CD8-positive, alpha-beta memory T cell (primary cell): Measurements from ENCODE around the gene SNCA. TPM values are rescaled to one million over a fixed set of nuclear protein-coding genes. Genes with fewer than 3 reads are reported as not detected.

ENCODE experiments used
- CTCF ChIA-PET: fragments of 350-600 bp; sonication (Branson Sonifier 250); formaldehyde crosslinking; loops from one replicate; lab custom pipeline; 2021; ENCODE audit warnings: antibody characterized with exemption; lab: Charles Lee
- POLR2A ChIA-PET: fragments of 350-600 bp; sonication (Branson Sonifier 250); formaldehyde crosslinking; loops from one replicate; lab custom pipeline; 2021; ENCODE audit warnings: antibody characterized with exemption; lab: Charles Lee
- DNase-seq, 5 donors: peaks; one replicate each; pipeline versions ENCODE4 v3.0.0 to v3.0.0-alpha.2; 2020 to 2022; ENCODE audit warnings: mixed read lengths in 1 of 5
- H3K27ac ChIP-seq: one replicate; pipeline ENCODE4 v1.7.0; 2013; ENCODE audit warnings: low read depth, mild to moderate bottlenecking, low read length, moderate library complexity
- H3K27me3 ChIP-seq: 2 replicates; pipeline ENCODE4 v1.7.0; 2013; ENCODE audit warnings: low read length, mild to moderate bottlenecking; ENCODE audit not compliant: insufficient read depth, poor library complexity, severe bottlenecking
- H3K36me3 ChIP-seq: 2 replicates; pipeline ENCODE4 v1.7.0; 2013; ENCODE audit warnings: mild to moderate bottlenecking, low read length, moderate library complexity; ENCODE audit not compliant: insufficient read depth
- H3K4me1 ChIP-seq: 2 replicates; pipeline ENCODE4 v1.7.0; 2013; ENCODE audit warnings: mild to moderate bottlenecking, low read length, moderate library complexity; ENCODE audit not compliant: insufficient read depth
- H3K4me3 ChIP-seq: 2 replicates; pipeline ENCODE4 v1.7.0; 2013; ENCODE audit warnings: mild to moderate bottlenecking, low read length
- H3K9me3 ChIP-seq: 2 replicates; pipeline ENCODE4 v1.7.0; 2013; ENCODE audit warnings: mild to moderate bottlenecking, low read length
- H3K27ac Mint-ChIP-seq, 8 donors: one replicate each; pipeline ENCODE4 v1.8.0; 2020 to 2021; ENCODE audit warnings: mixed read lengths in 8 of 8, mild to moderate bottlenecking in 6 of 8, inconsistent platforms in 3 of 8, moderate library complexity in 3 of 8
- H3K27me3 Mint-ChIP-seq, 2 donors: one replicate each; pipeline ENCODE4 v1.8.0; 2020 to 2021; ENCODE audit warnings: mixed read lengths in 2 of 2, mild to moderate bottlenecking in 1 of 2, moderate library complexity in 1 of 2
- H3K36me3 Mint-ChIP-seq, 3 donors: one replicate each; pipeline ENCODE4 v1.8.0; 2020 to 2021; ENCODE audit warnings: mixed read lengths in 3 of 3, inconsistent platforms in 1 of 3, mild to moderate bottlenecking in 1 of 3
- H3K4me1 Mint-ChIP-seq, 3 donors: one replicate each; pipeline ENCODE4 v1.8.0; 2020 to 2021; ENCODE audit warnings: mixed read lengths in 3 of 3, inconsistent platforms in 1 of 3, mild to moderate bottlenecking in 1 of 3
- H3K4me3 Mint-ChIP-seq, 7 donors: one replicate each; pipeline ENCODE4 v1.8.0; 2020 to 2021; ENCODE audit warnings: mixed read lengths in 7 of 7, mild to moderate bottlenecking in 6 of 7, moderate library complexity in 4 of 7, inconsistent platforms in 2 of 7
- H3K9me3 Mint-ChIP-seq, 5 donors: one replicate each; pipeline ENCODE4 v1.8.0; 2020 to 2022; ENCODE audit warnings: mixed read lengths in 5 of 5, mild to moderate bottlenecking in 3 of 5, moderate library complexity in 2 of 5, inconsistent platforms in 1 of 5
- polyA plus RNA-seq: library from polyadenylated mRNA; unstranded; fragments of 300-500 nt; fragmentation: Illumina TruSeq; gene quantifications from one replicate; pipeline ENCODE4 v1.2.3, GENCODE V29; 2021
- total RNA-seq, 2 experiments: library from RNA; stranded (reverse); gene quantifications; one replicate each; pipeline ENCODE4 v1.2.3, GENCODE V29; 2021

The SNCA gene
- total and polyA plus RNA-seq, 3 experiments from 2014 or later = 0.41 to 0.44 (median 0.42) TPM

- Mint-ChIP-seq H3K27me3 (peaks cover 30 to 62% of the 10 kb centered on the region in 2 donors), H3K36me3 (no peaks in the 10 kb centered on the region), H3K4me3 (peak overlapping the region in 2 of 7 donors; percentile 21 to 43), H3K4me1 (peaks cover 12 to 31% (median 16%) of the 10 kb centered on the region in 3 donors), H3K9me3 (peaks cover 0 to 2% (median 0%) of the 10 kb centered on the region in 5 donors), H3K27ac (no peak overlapping the region)
- peaks cover 23% of the 10 kb centered on the region for H3K27me3 ChIP-seq
- H3K9me3 ChIP-seq = no peaks in the 10 kb centered on the region
- CTCF ChIA-PET = no interaction called here
- no peak overlapping the region for H3K27ac ChIP-seq
- H3K4me3 ChIP-seq = no peak overlapping the region
- peaks cover 7% of the 10 kb centered on the region for H3K4me1 ChIP-seq
- no peak for DNase-seq
- H3K36me3 ChIP-seq = no peaks in the 10 kb centered on the region
- POLR2A ChIA-PET = no interaction called here
Measured at GRCh38 chr4:89835413-89835812, 1.5 kb downstream of the SNCA start.

- Histone ChIP-seq H3K4me1 (peaks cover 7% of the 10 kb centered on the region), H3K9me3 (no peaks in the 10 kb centered on the region), H3K27ac (no peak overlapping the region), H3K36me3 (no peaks in the 10 kb centered on the region), H3K4me3 (no peak overlapping the region), H3K27me3 (peaks cover 23% of the 10 kb centered on the region)
- POLR2A ChIA-PET = no interaction called here
- DNase-seq = no peak
- CTCF ChIA-PET = no interaction called here
- Mint-ChIP-seq H3K9me3 (peaks cover 0 to 2% (median 0%) of the 10 kb centered on the region in 5 donors), H3K4me1 (peaks cover 16 to 37% (median 22%) of the 10 kb centered on the region in 3 donors), H3K36me3 (no peaks in the 10 kb centered on the region), H3K27ac (no peak overlapping the region), H3K27me3 (peaks cover 27 to 55% of the 10 kb centered on the region in 2 donors), H3K4me3 (no peak overlapping the region)
Measured at GRCh38 chr4:89834486-89835209, 2.3 kb downstream of the SNCA start.

GRCh38 chr4:89829470-89830138 lies 7.4 kb downstream of the SNCA start:
- H3K9me3 ChIP-seq = no peaks in the 10 kb centered on the region
- POLR2A ChIA-PET = no interaction called here
- H3K27me3 Mint-ChIP-seq = peaks cover 3 to 12% of the 10 kb centered on the region in 2 donors

GRCh38 chr4:89823416-89823815 lies 13.5 kb downstream of the SNCA start:
- no peak for DNase-seq
- Histone ChIP-seq H3K27me3 (no peaks in the 10 kb centered on the region), H3K36me3 (no peaks in the 10 kb centered on the region), H3K9me3 (no peaks in the 10 kb centered on the region), H3K4me3 (no peak overlapping the region), H3K27ac (no peak overlapping the region), H3K4me1 (no peaks in the 10 kb centered on the region)
- Mint-ChIP-seq H3K27me3 (peaks cover 7% of the 10 kb centered on the region in 2 donors), H3K27ac (no peak overlapping the region), H3K36me3 (no peaks in the 10 kb centered on the region), H3K4me3 (no peak overlapping the region), H3K4me1 (peaks cover 0 to 3% (median 0%) of the 10 kb centered on the region in 3 donors), H3K9me3 (peaks cover 0 to 2% (median 0%) of the 10 kb centered on the region in 5 donors)
- POLR2A ChIA-PET = no interaction called here
- CTCF ChIA-PET = no interaction called here

More at GRCh38 chr4:89829470-89830138, 7.4 kb downstream of the SNCA start:
- CTCF ChIA-PET = no interaction called here
- Histone ChIP-seq H3K27me3 (no peaks in the 10 kb centered on the region), H3K27ac (no peak overlapping the region), H3K4me1 (no peaks in the 10 kb centered on the region), H3K4me3 (no peak overlapping the region), H3K36me3 (no peaks in the 10 kb centered on the region)
- Mint-ChIP-seq H3K4me3 (peak overlapping the region in 6 of 7 donors; percentile 1 to 61 (median 22)), H3K27ac (peak overlapping the region in 5 of 8 donors; percentile 4 to 54 (median 21)), H3K4me1 (peaks cover 9 to 17% (median 12%) of the 10 kb centered on the region in 3 donors), H3K9me3 (peaks cover 0 to 6% (median 0%) of the 10 kb centered on the region in 5 donors), H3K36me3 (no peaks in the 10 kb centered on the region)
- DNase-seq = peak in 3 of 5 donors; percentile 37 to 61 (median 51)

GRCh38 chr4:89821612-89822011 lies 15.3 kb downstream of the SNCA start:
- H3K36me3 Mint-ChIP-seq = no peaks in the 10 kb centered on the region
- H3K36me3 ChIP-seq = no peaks in the 10 kb centered on the region
- no peak overlapping the region for H3K4me3 Mint-ChIP-seq
- POLR2A ChIA-PET = no interaction called here
- no peaks in the 10 kb centered on the region for H3K4me1 ChIP-seq
- no peak overlapping the region for H3K27ac Mint-ChIP-seq
- H3K4me3 ChIP-seq = no peak overlapping the region
- no peaks in the 10 kb centered on the region for H3K9me3 ChIP-seq
- no peaks in the 10 kb centered on the region for H3K9me3 Mint-ChIP-seq
- no peak overlapping the region for H3K27ac ChIP-seq
- peaks cover 7% of the 10 kb centered on the region in 2 donors for H3K27me3 Mint-ChIP-seq
- no peaks in the 10 kb centered on the region for H3K27me3 ChIP-seq
- no peaks in the 10 kb centered on the region for H3K4me1 Mint-ChIP-seq
- CTCF ChIA-PET = no interaction called here
- DNase-seq = no peak

GRCh38 chr4:89820010-89820409 lies 17.0 kb downstream of the SNCA start:
- Histone ChIP-seq H3K27me3 (no peaks in the 10 kb centered on the region), H3K9me3 (no peaks in the 10 kb centered on the region), H3K36me3 (no peaks in the 10 kb centered on the region), H3K4me3 (no peak overlapping the region), H3K27ac (no peak overlapping the region), H3K4me1 (no peaks in the 10 kb centered on the region)
- no peaks in the 10 kb centered on the region for H3K4me1 Mint-ChIP-seq
- peaks cover 7 to 15% of the 10 kb centered on the region in 2 donors for H3K27me3 Mint-ChIP-seq
- H3K9me3 Mint-ChIP-seq = no peaks in the 10 kb centered on the region
- ChIA-PET POLR2A (no interaction called here), CTCF (no interaction called here)
- no peak overlapping the region for H3K27ac Mint-ChIP-seq
- DNase-seq = no peak
- no peaks in the 10 kb centered on the region for H3K36me3 Mint-ChIP-seq
- H3K4me3 Mint-ChIP-seq = no peak overlapping the region

GRCh38 chr4:89814362-89814761 lies 22.6 kb downstream of the SNCA start:
- CTCF ChIA-PET = no interaction called here
- H3K9me3 Mint-ChIP-seq = no peaks in the 10 kb centered on the region
- POLR2A ChIA-PET = no interaction called here

GRCh38 chr4:89813197-89813596 lies 23.8 kb downstream of the SNCA start:
- CTCF ChIA-PET = no interaction called here
- Mint-ChIP-seq H3K27me3 (peaks cover 0 to 12% of the 10 kb centered on the region in 2 donors), H3K4me3 (no peak overlapping the region), H3K4me1 (no peaks in the 10 kb centered on the region), H3K9me3 (no peaks in the 10 kb centered on the region), H3K36me3 (no peaks in the 10 kb centered on the region), H3K27ac (no peak overlapping the region)
- H3K27me3 ChIP-seq = no peaks in the 10 kb centered on the region
- H3K4me1 ChIP-seq = no peaks in the 10 kb centered on the region
- no peak overlapping the region for H3K4me3 ChIP-seq
- POLR2A ChIA-PET = no interaction called here
- DNase-seq = no peak
- no peaks in the 10 kb centered on the region for H3K9me3 ChIP-seq
- no peaks in the 10 kb centered on the region for H3K36me3 ChIP-seq
- H3K27ac ChIP-seq = no peak overlapping the region

More at GRCh38 chr4:89814362-89814761, 22.6 kb downstream of the SNCA start:
- H3K9me3 ChIP-seq = no peaks in the 10 kb centered on the region
- no peaks in the 10 kb centered on the region for H3K36me3 ChIP-seq
- H3K4me1 ChIP-seq = no peaks in the 10 kb centered on the region
- H3K27me3 ChIP-seq = no peaks in the 10 kb centered on the region
- Mint-ChIP-seq H3K27me3 (peaks cover 2 to 12% of the 10 kb centered on the region in 2 donors), H3K27ac (no peak overlapping the region), H3K4me3 (no peak overlapping the region), H3K36me3 (no peaks in the 10 kb centered on the region), H3K4me1 (no peaks in the 10 kb centered on the region)
- no peak overlapping the region for H3K4me3 ChIP-seq
- DNase-seq = no peak
- H3K27ac ChIP-seq = no peak overlapping the region
